HG03442 (cell line): ENCODE measurements around the gene MGAT4B.

Experiments used
- ATAC-seq: cut with Tn5 transposase; IDR thresholded peaks from one replicate; pipeline ENCODE4 v1.9.1; 2021; ENCODE audit warnings: mild to moderate bottlenecking, moderate library complexity; ENCODE audit not compliant: unreplicated experiment

MGAT4B gene

DNA sequence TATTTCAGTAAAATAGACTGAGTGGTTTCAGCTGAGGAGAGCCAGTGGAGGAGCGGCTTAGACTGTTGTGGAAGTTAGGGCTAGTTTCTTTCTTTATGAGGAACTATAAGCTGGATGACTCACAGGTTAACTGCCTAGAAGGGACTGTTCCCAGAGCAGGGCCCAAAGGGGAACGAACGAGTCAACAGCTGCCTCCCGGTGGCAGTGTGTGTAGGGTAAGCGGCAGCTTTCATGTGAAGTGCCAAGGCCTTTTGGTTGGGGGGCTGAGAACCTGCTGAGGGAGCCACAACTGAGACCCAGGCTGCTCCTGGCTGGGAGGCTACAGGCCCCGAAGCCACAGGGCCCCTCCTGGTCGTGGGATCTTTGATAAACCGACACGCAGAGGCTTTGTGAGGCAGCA lies 21.0 kb upstream of the MGAT4B start:
- ATAC-seq: no peak

DNA sequence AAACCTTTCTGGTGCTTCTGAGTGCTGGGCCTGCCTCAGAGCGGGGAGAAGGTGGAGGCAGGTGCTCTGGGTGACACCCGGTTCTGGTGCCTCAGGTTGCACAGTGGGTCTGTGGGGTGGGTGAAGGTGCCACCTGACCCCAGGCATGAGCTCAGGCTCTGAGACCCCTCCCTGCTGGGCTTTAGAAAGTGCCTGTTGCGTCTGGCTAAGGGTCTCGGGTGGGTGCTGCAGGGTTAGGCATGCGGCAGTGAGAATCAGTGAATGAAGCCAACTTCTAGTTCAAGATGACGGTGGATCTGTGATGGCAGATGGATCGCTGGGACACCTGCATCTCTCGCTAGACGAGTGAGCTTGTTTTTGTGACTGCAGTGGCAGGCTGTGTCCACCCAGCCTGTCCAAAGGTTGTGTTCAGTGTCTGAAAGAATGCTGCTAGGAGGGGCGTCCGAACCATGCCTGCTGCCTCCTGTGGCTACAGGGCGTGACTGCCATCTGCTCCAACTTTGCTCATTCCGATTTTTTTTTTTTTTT lies 19.1 kb upstream of the MGAT4B start:
- no peak for ATAC-seq

DNA sequence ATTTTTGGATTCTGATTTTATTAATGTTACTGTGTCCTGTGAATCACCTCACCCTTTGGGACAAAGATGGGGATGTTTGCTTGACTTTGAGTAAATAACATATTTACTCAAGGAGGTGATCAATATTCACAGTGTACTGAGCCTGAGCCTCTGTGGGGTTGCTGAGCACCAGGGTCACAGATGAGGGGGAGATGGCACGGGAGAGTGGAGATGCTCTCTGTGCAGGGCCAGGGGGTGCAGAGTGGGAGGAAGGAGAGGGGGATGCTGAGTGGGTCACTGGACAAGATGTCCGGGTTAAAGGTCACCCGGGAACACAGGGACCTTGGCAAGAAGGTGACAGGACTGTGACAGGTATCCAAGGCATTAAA lies 18.1 kb upstream of the MGAT4B start:
- ATAC-seq: no peak

DNA sequence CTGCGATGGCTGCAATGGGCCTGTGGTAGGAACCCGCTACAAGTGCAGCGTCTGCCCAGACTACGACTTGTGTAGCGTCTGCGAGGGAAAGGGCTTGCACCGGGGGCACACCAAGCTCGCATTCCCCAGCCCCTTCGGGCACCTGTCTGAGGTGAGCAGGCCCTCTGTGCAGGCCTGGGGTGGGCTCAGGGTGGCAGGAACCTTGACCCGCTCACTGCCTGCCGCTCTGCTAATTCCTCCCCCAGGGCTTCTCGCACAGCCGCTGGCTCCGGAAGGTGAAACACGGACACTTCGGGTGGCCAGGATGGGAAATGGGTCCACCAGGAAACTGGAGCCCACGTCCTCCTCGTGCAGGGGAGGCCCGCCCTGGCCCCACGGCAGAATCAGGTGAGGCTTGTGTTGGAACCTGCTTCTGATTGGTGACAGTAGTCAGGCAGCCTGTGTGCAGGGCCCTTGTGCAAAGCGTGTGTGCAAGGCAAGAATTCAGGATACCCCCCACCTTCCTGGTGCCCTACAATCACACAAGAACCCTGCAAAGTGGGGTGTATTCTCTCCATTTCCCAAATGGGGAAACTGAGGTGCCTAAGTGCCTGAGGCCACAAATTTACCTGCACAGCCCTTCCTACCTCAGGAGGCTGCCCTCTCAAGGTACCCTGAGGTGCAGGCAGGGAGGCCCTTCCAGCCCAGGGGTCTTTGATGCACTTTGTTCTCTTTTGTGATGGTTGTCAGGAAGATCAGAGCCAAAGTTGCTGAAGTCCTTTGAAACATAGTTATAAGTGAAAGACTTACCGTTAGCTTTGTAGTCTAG lies 17.5 kb upstream of the MGAT4B start:
- no peak for ATAC-seq

DNA sequence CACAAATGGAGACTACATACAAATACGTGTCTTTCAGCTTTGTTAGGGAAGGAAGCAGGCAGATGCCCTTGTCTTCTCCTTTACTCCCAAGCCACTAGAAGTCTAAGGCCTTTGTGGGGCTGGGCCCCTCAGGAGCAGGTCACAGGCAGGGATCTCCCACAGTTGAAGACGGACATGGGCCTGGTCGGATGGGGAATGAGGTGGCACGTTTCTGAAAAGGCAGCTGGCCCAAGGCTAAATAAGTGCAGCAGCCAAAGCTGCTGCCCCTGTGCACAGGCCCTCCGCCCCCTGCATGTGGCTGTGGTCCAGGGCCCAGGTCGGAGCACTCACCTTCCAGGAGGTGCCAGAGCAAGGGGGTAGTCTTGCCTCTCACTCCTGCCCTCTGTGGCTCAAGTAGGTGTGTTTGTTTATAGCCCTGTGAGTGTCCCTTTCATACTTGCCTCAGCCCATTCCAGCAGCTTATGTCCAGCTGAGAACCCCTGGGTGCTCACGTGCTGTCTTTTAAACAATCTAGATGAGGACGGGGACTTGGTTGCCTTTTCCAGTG lies 15.9 kb upstream of the MGAT4B start:
- no peak for ATAC-seq

DNA sequence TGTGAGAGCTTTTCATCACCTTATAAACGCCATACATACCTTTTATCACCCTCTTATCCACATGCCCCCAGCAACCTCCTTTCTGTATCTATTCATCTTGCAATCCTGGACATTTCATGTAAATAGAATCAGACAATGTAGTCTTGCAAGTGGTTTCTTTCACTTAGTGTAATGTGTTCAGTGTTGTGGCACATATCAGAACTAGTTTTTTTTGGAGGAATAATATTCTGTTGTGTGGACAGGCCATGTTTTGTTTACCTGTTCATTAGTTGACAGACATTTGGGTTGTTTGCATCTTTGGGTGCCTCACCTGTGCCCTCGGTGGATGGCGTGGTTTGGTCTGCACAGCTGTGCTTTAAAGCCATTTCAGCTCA lies 15.4 kb upstream of the MGAT4B start:
- no peak for ATAC-seq

DNA sequence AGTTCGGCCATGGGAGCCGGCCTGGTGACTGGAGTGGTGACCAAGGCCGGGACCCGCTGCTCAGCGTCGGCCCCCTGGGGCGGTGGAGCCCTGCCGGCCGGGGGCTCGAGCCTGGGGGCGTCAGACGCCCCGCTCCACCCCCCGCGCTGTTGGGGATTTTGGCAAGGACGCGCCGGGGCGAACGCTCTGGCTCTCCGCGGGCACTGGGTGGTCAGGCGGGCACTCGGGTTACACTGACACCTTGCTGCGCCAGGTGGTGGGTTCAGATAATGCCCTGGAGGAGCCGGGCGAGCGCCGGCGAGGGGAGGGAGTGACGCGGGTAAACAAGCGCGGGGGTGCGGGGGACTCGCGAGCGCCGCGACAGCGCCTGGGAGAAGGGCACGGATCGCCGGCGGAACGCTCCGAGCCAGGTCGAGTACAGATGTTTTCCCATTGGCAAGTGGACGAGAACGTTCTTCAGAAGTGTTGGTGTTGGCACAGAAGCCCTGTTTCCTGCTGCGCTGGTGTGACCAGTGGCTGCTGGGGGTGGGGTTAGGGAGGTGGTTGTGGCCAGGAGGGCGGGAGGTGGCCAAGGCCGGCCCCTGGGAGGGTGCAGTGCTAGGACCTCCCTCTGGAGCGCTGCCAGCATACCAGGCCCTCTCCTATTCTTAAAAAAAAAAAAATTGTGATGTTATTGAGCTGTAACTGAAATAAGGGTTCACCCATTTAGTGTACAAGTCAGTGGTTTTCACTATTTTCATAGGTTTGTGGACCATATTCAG lies 14.8 kb upstream of the MGAT4B start:
- peak; percentile 37 for ATAC-seq

DNA sequence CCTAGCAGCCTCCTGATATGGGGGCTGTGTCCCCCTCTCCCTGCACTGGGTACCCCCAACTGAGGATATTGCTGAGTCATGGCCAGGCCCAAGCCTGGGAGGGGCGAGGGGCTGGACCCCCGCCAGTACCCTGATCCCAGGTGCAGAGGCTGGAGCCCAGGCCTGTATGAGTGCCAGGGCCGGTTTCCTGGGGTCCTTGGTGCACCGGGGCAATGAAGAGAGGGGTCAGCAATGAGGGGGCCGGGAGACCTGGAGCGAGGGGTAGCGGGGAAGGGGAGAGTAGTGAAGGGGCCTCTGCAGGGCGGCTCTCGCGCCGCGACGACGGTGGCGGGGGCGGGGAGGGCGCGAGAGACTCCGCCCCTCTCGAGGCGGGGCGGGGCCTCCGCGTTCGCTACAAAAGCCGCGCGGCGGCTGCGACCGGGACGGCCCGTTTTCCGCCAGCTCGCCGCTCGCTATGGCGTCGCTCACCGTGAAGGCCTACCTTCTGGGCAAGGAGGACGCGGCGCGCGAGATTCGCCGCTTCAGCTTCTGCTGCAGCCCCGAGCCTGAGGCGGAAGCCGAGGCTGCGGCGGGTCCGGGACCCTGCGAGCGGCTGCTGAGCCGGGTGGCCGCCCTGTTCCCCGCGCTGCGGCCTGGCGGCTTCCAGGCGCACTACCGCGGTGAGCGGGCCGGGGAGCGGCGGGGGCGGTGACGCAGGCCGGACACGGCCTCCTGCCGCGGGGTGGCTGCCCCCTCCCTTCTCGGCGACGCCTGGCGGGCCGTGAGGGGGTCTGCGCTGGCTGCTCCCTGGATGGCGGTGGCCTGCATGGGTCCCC lies 14.0 kb upstream of the MGAT4B start, which contains the start of gene SQSTM1:
TSS of gene SQSTM1 (plus strand) at position 423 of the 815 bp plus-strand sequence. CDS start at position 455, 32 bp downstream.
- ATAC-seq: peak; percentile 32

DNA sequence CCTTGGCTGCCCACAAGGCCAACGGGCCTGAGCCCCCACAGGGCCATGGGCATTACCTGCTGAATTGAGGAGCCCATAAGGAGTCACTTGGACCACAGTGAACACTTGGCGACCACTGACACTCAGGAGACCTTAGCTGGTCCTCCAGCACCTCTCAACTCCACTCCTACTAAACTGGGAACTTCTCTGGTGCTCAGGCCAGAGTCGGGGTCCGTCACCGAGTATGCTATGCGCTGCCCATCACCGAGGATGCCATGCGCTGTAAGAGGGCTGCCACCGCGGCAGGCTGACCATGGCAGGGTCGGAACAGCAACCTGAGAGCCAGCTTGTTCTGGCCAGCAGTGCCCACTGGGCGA lies 13.4 kb upstream of the MGAT4B start:
- ATAC-seq: no peak

DNA sequence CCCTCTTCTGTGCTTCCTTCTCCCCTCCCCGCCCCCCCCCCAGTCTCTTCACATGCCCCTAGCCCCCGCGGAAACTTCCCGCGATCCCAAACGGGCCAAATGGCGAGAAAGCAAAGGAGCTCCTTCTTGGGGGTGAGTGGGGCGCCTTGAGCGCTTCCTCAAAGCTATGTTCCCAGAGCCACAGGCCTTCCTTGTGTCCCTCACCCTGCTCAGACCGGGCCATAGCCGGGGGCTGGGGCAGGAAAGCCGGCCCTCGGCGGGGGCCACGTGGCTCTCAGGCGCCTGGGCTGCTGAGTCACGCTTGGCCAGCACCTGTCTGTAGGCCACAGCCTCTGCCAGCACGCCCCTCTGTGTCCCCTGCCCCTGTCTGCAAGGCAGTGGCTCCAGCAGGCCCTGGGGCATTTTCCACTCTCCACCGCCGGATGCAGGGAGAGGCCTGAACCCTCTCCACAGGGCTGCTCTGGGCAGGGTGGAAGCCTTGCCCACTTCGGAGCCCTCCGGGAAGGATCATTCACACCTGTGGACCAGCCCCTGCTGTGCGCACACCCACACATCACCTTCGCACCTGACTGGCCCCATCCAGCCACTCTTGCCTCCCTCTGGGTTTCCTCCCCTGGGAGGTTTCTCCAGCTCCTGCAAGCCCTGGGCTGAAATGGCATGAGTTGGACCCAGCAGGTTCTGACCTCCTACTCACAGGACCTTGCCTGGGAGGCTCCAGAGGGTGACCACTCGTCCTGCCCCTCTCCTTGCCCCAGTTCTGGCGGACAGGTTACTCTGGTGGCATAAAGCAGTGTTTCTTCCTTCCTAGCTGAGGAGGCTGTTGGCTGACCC lies 12.8 kb upstream of the MGAT4B start:
- ATAC-seq: no peak

DNA sequence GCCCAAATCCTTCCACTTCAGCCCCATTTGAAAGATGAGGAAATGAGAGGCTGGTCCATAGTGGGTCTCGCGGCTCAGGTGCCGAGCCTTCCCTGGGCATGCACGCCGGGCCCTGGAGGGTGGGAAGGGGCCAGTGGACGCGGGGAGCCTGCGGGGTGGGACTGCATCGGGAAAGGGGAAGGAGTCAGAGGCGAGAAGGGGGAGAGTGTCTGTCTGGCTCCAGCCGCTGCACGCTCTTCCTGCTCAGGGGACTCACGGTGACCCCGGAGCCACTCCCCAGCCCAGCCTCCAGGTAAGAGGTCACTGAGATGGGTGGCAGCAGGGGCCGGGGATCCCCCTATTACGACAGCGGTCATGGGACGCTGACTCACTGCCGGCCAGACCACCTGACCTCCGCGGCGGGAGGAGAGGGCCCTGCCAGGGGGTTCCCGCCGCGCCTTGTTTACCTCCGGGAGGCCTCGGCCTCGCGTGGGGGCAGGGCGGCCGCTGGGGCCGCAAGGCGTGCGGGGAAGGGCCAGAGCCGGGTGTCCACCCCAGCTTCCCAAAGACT lies 12.2 kb upstream of the MGAT4B start:
- ATAC-seq: peak; percentile 65

DNA sequence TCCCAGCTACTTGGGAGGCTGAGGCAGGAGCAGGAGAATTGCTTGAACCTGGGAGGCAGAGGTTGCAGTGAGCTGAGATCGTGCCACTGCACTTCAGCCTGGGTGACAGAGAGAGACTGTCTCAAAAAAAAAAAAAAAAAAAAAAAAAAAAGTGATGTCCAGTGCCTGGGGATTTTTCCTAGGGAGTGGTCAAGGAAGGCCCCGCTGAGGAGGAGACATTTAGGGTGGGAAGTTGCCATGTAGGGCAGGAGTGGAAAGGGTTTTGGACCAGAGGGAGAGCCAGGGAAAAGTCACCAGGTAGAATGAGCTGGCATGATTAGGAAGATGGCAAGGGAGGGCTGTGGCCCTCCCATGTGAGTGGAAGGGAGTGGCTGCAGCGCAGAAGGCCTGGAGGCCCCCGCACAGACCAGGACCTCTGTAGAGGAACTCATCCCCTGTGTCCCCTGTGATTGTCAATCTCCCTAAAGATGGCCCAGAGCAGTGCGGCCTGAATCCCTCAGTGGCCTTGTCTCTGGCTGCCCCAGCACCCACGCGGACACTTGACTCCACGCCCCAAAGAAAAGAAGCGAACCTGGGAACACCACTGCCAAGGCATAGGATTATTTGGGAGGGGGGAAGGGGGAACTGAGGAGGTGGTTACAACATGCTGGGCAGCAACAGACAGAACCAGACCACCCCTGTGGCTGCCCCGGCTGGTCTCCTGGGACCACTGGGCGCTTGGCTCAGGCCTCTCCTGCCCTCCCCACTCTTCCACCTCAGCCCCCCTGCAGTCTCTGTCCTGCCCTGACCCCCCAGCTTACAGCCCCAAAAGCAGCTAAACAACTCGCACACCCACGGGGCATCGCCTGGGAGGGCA lies 11.5 kb upstream of the MGAT4B start:
- ATAC-seq: no peak

DNA sequence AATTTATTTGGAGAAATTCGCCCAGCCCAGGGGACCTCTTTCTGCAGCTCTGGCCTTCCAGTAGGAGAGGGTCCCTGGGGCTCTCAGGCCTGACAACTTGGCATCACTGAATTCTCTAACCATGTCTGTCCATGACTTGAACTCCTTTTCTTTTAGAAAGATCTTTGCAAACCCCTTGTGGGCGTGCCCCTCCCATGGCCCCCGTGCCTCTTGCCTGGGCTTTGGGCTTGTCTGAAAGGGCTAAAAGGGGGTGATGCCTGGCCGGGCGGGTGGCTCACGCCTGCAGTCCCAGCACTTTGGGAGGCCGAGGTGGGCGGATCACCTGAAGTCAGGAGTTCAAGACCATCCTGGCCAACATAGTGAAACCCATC lies 10.8 kb upstream of the MGAT4B start:
- ATAC-seq: no peak

DNA sequence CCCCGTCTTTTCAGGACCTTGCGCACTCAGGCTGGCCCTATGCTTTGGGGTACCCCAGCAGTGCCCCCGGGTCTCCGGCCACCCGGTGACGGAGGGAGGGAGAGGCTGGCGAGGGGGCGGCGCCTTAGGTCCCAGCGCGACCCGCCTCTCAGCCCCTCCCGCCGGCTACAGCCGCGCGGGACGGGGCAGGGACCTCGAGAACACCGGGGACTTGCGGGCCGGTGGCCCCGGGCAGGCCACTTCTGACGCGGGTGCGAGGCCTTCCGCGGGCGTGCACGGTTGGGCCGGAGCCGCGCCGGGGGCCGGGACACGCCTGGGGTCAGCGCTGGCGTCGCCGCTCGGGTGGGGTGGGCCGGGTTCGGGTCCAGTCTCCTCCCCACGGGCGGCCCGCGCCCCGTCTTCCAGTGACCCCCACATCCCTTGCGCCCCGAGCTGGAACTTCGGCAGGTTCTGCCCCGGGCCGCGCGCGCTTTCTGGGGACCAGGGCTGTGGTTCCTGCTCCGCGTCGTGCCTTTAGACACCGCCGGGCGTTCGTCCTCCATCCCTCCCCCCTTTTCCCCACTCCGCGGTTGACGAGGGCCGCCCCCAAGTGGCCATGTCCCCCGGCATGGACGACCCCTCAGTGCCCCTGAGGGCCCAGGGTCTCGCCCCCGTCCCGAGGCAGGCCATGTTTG lies 10.3 kb upstream of the MGAT4B start:
- no peak for ATAC-seq

DNA sequence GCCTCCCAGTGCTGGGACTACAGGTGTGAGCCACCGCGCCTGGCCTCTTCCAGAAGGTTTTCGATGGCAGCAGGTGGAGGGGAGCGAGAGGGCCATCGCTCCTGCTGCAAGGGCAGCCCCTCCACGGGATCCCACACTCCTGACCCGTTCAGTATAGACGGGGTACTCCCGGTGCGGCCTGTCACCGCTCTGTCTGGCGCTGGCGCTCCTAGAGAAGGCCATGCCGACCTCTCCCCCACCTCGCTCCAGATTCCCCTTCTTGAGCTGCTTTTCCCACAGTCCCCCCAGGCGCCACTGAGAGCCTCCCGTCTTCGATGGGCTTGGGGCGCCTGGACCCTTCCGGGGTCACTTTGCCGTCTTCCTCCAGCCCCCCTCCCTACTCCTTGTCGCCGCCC lies 9.7 kb upstream of the MGAT4B start:
- no peak for ATAC-seq

DNA sequence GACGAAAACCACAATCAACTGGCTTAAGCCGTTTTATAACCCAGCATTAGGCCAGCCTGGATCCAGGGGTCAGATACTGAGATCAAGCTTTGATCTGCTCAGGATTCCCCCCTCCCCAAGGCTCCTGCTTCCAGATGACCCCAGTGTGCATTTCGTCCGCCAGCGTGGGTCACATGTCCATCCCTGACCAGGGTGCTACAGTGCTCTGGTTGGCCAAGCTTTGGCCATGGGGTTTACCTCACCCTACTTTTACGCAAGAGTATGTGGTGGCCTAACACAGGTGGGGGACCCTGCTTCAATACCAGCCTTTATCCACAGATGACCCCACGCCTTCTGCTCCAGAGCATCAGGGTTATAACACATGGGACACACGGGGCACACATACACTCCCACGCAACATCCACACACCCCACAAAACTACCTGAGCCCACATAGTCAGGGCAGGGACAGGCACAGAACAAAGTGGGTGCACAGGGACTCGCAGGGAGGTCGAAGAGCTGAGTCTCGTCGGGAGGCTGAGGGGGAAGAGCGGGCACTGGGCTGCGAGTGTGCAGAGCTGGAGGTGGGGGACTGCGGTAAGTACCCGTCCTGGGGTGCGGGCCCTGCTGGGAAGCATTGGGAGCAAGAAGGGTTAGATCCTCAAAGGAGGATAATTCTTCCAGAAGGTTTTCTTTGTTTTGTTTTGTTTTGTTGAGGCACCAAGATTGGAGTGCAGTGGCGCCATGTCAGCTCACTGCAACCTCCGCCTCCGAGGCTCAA lies 9.0 kb upstream of the MGAT4B start:
- no peak for ATAC-seq

DNA sequence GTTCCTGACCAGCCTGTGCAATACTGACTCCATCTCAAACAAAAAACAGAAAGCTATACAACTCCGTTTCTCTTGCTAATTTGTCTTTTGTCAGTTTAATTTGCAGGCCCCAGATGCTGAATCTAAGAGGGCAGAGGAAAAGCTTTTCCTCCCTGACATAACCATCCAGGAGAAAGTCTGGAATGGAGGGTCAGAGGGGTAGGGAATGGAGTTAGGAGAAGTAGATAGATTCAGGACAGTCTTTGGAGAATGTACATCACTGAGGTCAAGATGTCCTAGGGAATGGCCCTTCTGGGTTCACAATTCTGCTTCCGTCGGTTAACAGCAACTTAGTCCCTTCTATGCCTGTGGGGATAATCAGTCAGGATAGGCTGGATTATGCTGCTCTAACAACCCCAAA lies 7.4 kb upstream of the MGAT4B start:
- ATAC-seq: no peak
